Measurements from ENCODE around the gene CABLES2.

Gene CABLES2

GRCh38 chr20:62407221-62407992, at the start of gene CABLES2:
CABLES2 (minus strand) TSS chr20:62407285; CDS start chr20:62407276, 9 bp downstream.
- DNase-seq (ENCODE audit: low read depth) = peak; percentile 84

- no peak for DNase-seq (ENCODE audit: low read depth)
Observed at GRCh38 chr20:62455929-62456328, 48.8 kb upstream of the CABLES2 start.

GRCh38 chr20:62454904-62455636, 48.0 kb upstream of the CABLES2 start:
- DNase-seq (ENCODE audit: low read depth) = no peak

GRCh38 chr20:62453186-62453808, 46.2 kb upstream of the CABLES2 start:
- DNase-seq (ENCODE audit: low read depth) = no peak

GRCh38 chr20:62452475-62453095, 45.5 kb upstream of the CABLES2 start:
- DNase-seq (ENCODE audit: low read depth) = no peak

GRCh38 chr20:62451970-62452369, 44.9 kb upstream of the CABLES2 start:
- DNase-seq (ENCODE audit: low read depth) = no peak

- no peak for DNase-seq (ENCODE audit: low read depth)
Observed at GRCh38 chr20:62451156-62451767, 44.2 kb upstream of the CABLES2 start.

- no peak for DNase-seq (ENCODE audit: low read depth)
Observed at GRCh38 chr20:62449951-62450691, 43.0 kb upstream of the CABLES2 start.

GRCh38 chr20:62448788-62449187, 41.7 kb upstream of the CABLES2 start:
- DNase-seq (ENCODE audit: low read depth) = no peak

GRCh38 chr20:62448038-62448437, 41.0 kb upstream of the CABLES2 start:
- no peak for DNase-seq (ENCODE audit: low read depth)

- DNase-seq (ENCODE audit: low read depth) = no peak
Observed at GRCh38 chr20:62446888-62447869, 40.1 kb upstream of the CABLES2 start.

- no peak for DNase-seq (ENCODE audit: low read depth)
Observed at GRCh38 chr20:62446481-62446880, 39.4 kb upstream of the CABLES2 start.

- no peak for DNase-seq (ENCODE audit: low read depth)
Observed at GRCh38 chr20:62445553-62446340, 38.7 kb upstream of the CABLES2 start.

- DNase-seq (ENCODE audit: low read depth) = no peak
Observed at GRCh38 chr20:62444286-62444685, 37.2 kb upstream of the CABLES2 start.

- no peak for DNase-seq (ENCODE audit: low read depth)
Observed at GRCh38 chr20:62441987-62442539, 35.0 kb upstream of the CABLES2 start.

- DNase-seq (ENCODE audit: low read depth) = no peak
Observed at GRCh38 chr20:62439218-62439617, 32.1 kb upstream of the CABLES2 start.

- no peak for DNase-seq (ENCODE audit: low read depth)
Observed at GRCh38 chr20:62437927-62438326, 30.8 kb upstream of the CABLES2 start.

GRCh38 chr20:62437496-62437895, 30.4 kb upstream of the CABLES2 start:
- DNase-seq (ENCODE audit: low read depth) = no peak

GRCh38 chr20:62436692-62437091, 29.6 kb upstream of the CABLES2 start:
- no peak for DNase-seq (ENCODE audit: low read depth)
